Stimulated activated CD4-positive, alpha-beta T cell treated with anti-CD3 and anti-CD28 coated beads, TNF-alpha, amount 100 ng/mL, for 48 hours (primary cell): ENCODE measurements around the gene MFNG.
"Not testable (repeated sequence)": the region's sequence is repeated elsewhere in the genome, so short reads cannot be mapped to it uniquely, and the experiment has no call there.

Experiments
- DNase-seq, 3 donors: peaks; one replicate each; pipeline ENCODE4 v3.0.0-alpha.2; 2020; ENCODE audit warnings: low read depth in 3 of 3

MFNG gene

GRCh38 chr22:37486224-37486845 lies at the start of gene MFNG:
MFNG (minus strand) TSS chr22:37486384; CDS start chr22:37486177, 207 bp downstream.
- DNase-seq: peak; percentile 53 to 66 (median 56)

- DNase-seq: no peak
Measured at GRCh38 chr22:37535159-37535558, 49.0 kb upstream of the MFNG start.

GRCh38 chr22:37534445-37534844 lies 48.3 kb upstream of the MFNG start:
- no peak for DNase-seq

GRCh38 chr22:37533995-37534394 lies 47.8 kb upstream of the MFNG start:
- no peak for DNase-seq

- DNase-seq: no peak
Measured at GRCh38 chr22:37529652-37530345, 43.6 kb upstream of the MFNG start.

- not testable (repeated sequence) for DNase-seq
Measured at GRCh38 chr22:37527952-37528351, 41.8 kb upstream of the MFNG start.

- DNase-seq: not testable (repeated sequence)
Measured at GRCh38 chr22:37527081-37527752, 41.0 kb upstream of the MFNG start.

GRCh38 chr22:37526376-37526775 lies 40.2 kb upstream of the MFNG start:
- no peak for DNase-seq

- no peak for DNase-seq
Measured at GRCh38 chr22:37525746-37526350, 39.7 kb upstream of the MFNG start.

GRCh38 chr22:37525073-37525745 lies 39.0 kb upstream of the MFNG start:
- no peak for DNase-seq

GRCh38 chr22:37522482-37522881 lies 36.3 kb upstream of the MFNG start:
- DNase-seq: no peak

GRCh38 chr22:37521236-37521739 lies 35.1 kb upstream of the MFNG start:
- DNase-seq: no peak

- DNase-seq: no peak
Measured at GRCh38 chr22:37520776-37521191, 34.6 kb upstream of the MFNG start.

GRCh38 chr22:37519268-37520195 lies 33.3 kb upstream of the MFNG start, which contains the start of gene CARD10:
CARD10 (minus strand) TSS chr22:37519415; CDS start chr22:37519200, 215 bp downstream.
- DNase-seq: no peak

GRCh38 chr22:37518509-37519267 lies 32.5 kb upstream of the MFNG start:
- DNase-seq: no peak

GRCh38 chr22:37517826-37518450 lies 31.8 kb upstream of the MFNG start:
- DNase-seq: no peak

- no peak for DNase-seq
Measured at GRCh38 chr22:37516456-37516855, 30.3 kb upstream of the MFNG start.

- no peak for DNase-seq
Measured at GRCh38 chr22:37515901-37516300, 29.7 kb upstream of the MFNG start.

- no peak for DNase-seq
Measured at GRCh38 chr22:37514526-37515051, 28.4 kb upstream of the MFNG start.
